Measurements from ENCODE around the gene NOTCH2. TPM values are rescaled to one million over a fixed set of nuclear protein-coding genes. Genes with fewer than 3 reads are reported as not detected.

The NOTCH2 gene
- polyA plus RNA-seq, 3 donors: 47.3 to 108 (median 86.6) TPM

DNA sequence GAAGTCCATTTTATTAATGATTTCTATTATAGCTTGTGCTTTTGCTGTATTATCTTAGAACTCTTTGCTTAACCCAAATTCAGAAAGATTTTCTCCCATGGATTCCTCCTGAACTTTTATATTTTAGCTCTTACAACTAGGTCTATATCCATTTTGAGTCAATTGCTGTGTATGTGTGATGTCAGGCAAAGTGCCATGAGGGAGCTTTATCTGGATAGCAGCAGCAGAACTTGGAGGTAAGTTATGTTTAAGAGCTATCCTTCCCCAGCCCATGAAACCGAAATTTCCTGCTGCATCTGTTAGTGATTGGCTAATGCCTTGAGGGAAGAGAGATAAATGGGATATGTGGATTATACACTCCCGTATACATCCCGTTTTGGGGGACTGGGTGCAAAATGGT is 203.0 kb downstream of the NOTCH2 start:
- H3K36me3 Mint-ChIP-seq: no peaks in the 10 kb centered on the region
- DNase-seq: no peak
- Histone ChIP-seq H3K4me1 (ENCODE audit: control insufficient read depth in 1 of 2, insufficient read depth in 2 of 2, low read length in 2 of 2) (peaks cover 4 to 5% of the 10 kb centered on the region in 2 donors), H3K27me3 (ENCODE audit: control insufficient read depth in 2 of 2, insufficient read depth in 2 of 2, low read length in 2 of 2) (no peaks in the 10 kb centered on the region), H2AFZ (ENCODE audit: insufficient read depth, low read depth, low read length, poor library complexity, severe bottlenecking) (no peak overlapping the region), H3K9ac (ENCODE audit: insufficient read depth, low read length, poor library complexity, severe bottlenecking) (no peak overlapping the region), H3K4me2 (replicated peaks; ENCODE audit: extremely low read depth, low read length, poor library complexity, severe bottlenecking) (no peak overlapping the region), H3K9me3 (replicated peaks in 1 of 2; ENCODE audit: control insufficient read depth in 1 of 2, insufficient read depth in 1 of 2, low read length in 2 of 2) (no peaks in the 10 kb centered on the region), H3K27ac (ENCODE audit: low read depth in 1 of 2, low read length in 2 of 2) (no peak overlapping the region), H3K4me3 (replicated peaks in 1 of 3; ENCODE audit: low read depth in 2 of 3, low read length in 3 of 3) (no peak overlapping the region), H3K36me3 (replicated peaks in 1 of 2; ENCODE audit: control insufficient read depth in 1 of 2, insufficient read depth in 2 of 2, low read length in 2 of 2) (no peaks in the 10 kb centered on the region), H4K20me1 (ENCODE audit: insufficient read depth, low read length) (no peaks in the 10 kb centered on the region), H3K79me2 (ENCODE audit: insufficient read depth, low read length) (no peaks in the 10 kb centered on the region)
- 100% methylated on average over 2 of the region's 3 CpGs for WGBS (ENCODE audit: insufficient coverage)
- TF ChIP-seq, protein P1, sequence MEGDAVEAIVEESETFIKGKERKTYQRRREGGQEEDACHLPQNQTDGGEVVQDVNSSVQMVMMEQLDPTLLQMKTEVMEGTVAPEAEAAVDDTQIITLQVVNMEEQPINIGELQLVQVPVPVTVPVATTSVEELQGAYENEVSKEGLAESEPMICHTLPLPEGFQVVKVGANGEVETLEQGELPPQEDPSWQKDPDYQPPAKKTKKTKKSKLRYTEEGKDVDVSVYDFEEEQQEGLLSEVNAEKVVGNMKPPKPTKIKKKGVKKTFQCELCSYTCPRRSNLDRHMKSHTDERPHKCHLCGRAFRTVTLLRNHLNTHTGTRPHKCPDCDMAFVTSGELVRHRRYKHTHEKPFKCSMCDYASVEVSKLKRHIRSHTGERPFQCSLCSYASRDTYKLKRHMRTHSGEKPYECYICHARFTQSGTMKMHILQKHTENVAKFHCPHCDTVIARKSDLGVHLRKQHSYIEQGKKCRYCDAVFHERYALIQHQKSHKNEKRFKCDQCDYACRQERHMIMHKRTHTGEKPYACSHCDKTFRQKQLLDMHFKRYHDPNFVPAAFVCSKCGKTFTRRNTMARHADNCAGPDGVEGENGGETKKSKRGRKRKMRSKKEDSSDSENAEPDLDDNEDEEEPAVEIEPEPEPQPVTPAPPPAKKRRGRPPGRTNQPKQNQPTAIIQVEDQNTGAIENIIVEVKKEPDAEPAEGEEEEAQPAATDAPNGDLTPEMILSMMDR (IDR thresholded peaks at IDR 0.05): no peak
- H3K27me3 Mint-ChIP-seq (ENCODE audit: low read depth in 3 of 3): peaks cover 1 to 4% (median 2%) of the 10 kb centered on the region in 3 donors
- intact Hi-C loops (cut with micrococcal nuclease): no loop called here
- no peak overlapping the region for H3K27ac Mint-ChIP-seq
- no peaks in the 10 kb centered on the region for H3K9me3 Mint-ChIP-seq
- no peak overlapping the region for H3K4me3 Mint-ChIP-seq
- H3K4me1 Mint-ChIP-seq: peaks cover 4% of the 10 kb centered on the region

- H3K4me1 ChIP-seq (ENCODE audit: control insufficient read depth in 1 of 2, insufficient read depth in 2 of 2, low read length in 2 of 2): no peaks in the 10 kb centered on the region
- no peak for DNase-seq
- no peaks in the 10 kb centered on the region for H3K27me3 ChIP-seq (ENCODE audit: control insufficient read depth in 2 of 2, insufficient read depth in 2 of 2, low read length in 2 of 2)
- no CpG with 5 or more reads among the region's 4 CpGs for WGBS (ENCODE audit: insufficient coverage)
- Mint-ChIP-seq H3K4me1 (no peaks in the 10 kb centered on the region), H3K27me3 (ENCODE audit: low read depth in 3 of 3) (peaks cover 0 to 4% (median 2%) of the 10 kb centered on the region in 3 donors), H3K36me3 (no peaks in the 10 kb centered on the region), H3K4me3 (no peak overlapping the region), H3K27ac (no peak overlapping the region), H3K9me3 (no peaks in the 10 kb centered on the region)
- no peaks in the 10 kb centered on the region for H3K9me3 ChIP-seq (replicated peaks in 1 of 2; ENCODE audit: control insufficient read depth in 1 of 2, insufficient read depth in 1 of 2, low read length in 2 of 2)
- H3K4me2 ChIP-seq (replicated peaks; ENCODE audit: extremely low read depth, low read length, poor library complexity, severe bottlenecking): no peak overlapping the region
- no peak overlapping the region for H3K27ac ChIP-seq (ENCODE audit: low read depth in 1 of 2, low read length in 2 of 2)
- no peaks in the 10 kb centered on the region for H4K20me1 ChIP-seq (ENCODE audit: insufficient read depth, low read length)
- no peaks in the 10 kb centered on the region for H3K79me2 ChIP-seq (ENCODE audit: insufficient read depth, low read length)
- no peak overlapping the region for H3K4me3 ChIP-seq (replicated peaks in 1 of 3; ENCODE audit: low read depth in 2 of 3, low read length in 3 of 3)
- intact Hi-C loops (cut with micrococcal nuclease): no loop called here
- H3K36me3 ChIP-seq (replicated peaks in 1 of 2; ENCODE audit: control insufficient read depth in 1 of 2, insufficient read depth in 2 of 2, low read length in 2 of 2): no peaks in the 10 kb centered on the region
- no peak overlapping the region for H3K9ac ChIP-seq (ENCODE audit: insufficient read depth, low read length, poor library complexity, severe bottlenecking)
- TF ChIP-seq, protein P1 (IDR thresholded peaks at IDR 0.05): no peak
- no peak overlapping the region for H2AFZ ChIP-seq (ENCODE audit: insufficient read depth, low read depth, low read length, poor library complexity, severe bottlenecking)
Observed at GRCh38 chr1:119865627-119866026, 203.8 kb downstream of the NOTCH2 start.
